IPS-NIHi7 (cell line): ENCODE results near the gene LGALS3BP.
A peak's percentile ranks its signal among the peaks of the same experiment; 100 is the strongest.

ENCODE experiments used
- DNase-seq: peaks from one replicate; pipeline ENCODE4 v3.0.0; 2012; ENCODE audit warnings: mixed read lengths; ENCODE audit errors: extremely low spot score

The LGALS3BP gene

GRCh38 chr17:78939615-78940014, 40.1 kb downstream of the LGALS3BP start:
- DNase-seq, result no peak

GRCh38 chr17:78937561-78937960, 42.2 kb downstream of the LGALS3BP start:
- no peak for DNase-seq

GRCh38 chr17:78935419-78936323, 44.1 kb downstream of the LGALS3BP start:
- DNase-seq, result no peak

GRCh38 chr17:78934681-78935418, 44.9 kb downstream of the LGALS3BP start:
- DNase-seq, result no peak

- peak; percentile 61 for DNase-seq
Observed at GRCh38 chr17:78933959-78934568, 45.7 kb downstream of the LGALS3BP start.

- DNase-seq, result no peak
Observed at GRCh38 chr17:78933025-78933958, 46.4 kb downstream of the LGALS3BP start.

GRCh38 chr17:78929908-78930775, 49.6 kb downstream of the LGALS3BP start:
- DNase-seq, result no peak

- DNase-seq, result peak; percentile 29
Observed at GRCh38 chr17:78925662-78926555, 53.8 kb downstream of the LGALS3BP start.

- peak; percentile 92 for DNase-seq
Observed at GRCh38 chr17:78925234-78925633, 54.5 kb downstream of the LGALS3BP start, which contains the start of gene TIMP2. TSS of gene TIMP2 (minus strand) at chr17:78925387. CDS start at chr17:78925088, 299 bp downstream.

- DNase-seq, result peak; percentile 58
Observed at GRCh38 chr17:78924481-78925151, 55.1 kb downstream of the LGALS3BP start.

- DNase-seq, result peak; percentile 83
Observed at GRCh38 chr17:78923660-78924453, 55.9 kb downstream of the LGALS3BP start.

- no peak for DNase-seq
Observed at GRCh38 chr17:78922816-78923498, 56.8 kb downstream of the LGALS3BP start.

GRCh38 chr17:78921437-78921971, 58.2 kb downstream of the LGALS3BP start:
- no peak for DNase-seq
